Mucosa of gallbladder (tissue), 1 donor: ENCODE results near the gene CNTN2. TPM values are rescaled to one million over a fixed set of nuclear protein-coding genes. Genes with fewer than 3 reads are reported as not detected.

Experiments used
- DNase-seq: peaks from one replicate; pipeline ENCODE4 v3.0.0-alpha.2; 2020; ENCODE audit warnings: low spot score
- total RNA-seq: library from RNA; stranded (reverse); gene quantifications from one replicate; pipeline ENCODE4 v1.2.1, GENCODE V29; 2021
- donor health status: DM: no; HTN: no; CAD: no.

Gene CNTN2
- total RNA-seq, 1 donor from 2014 or later = 0.78 TPM

GRCh38 chr1:205054013-205054412 is 11.0 kb downstream of the CNTN2 start:
- no peak for DNase-seq

- DNase-seq = no peak
These were observed 13.2 kb downstream of the CNTN2 start for GRCh38 chr1:205056188-205056611.

GRCh38 chr1:205056956-205057568 is 14.1 kb downstream of the CNTN2 start:
- no peak for DNase-seq

- DNase-seq = no peak
These were observed 15.0 kb downstream of the CNTN2 start for GRCh38 chr1:205057808-205058575.

- no peak for DNase-seq
These were observed 15.8 kb downstream of the CNTN2 start for GRCh38 chr1:205058853-205059252.

GRCh38 chr1:205059660-205060059 is 16.6 kb downstream of the CNTN2 start:
- DNase-seq = no peak

- DNase-seq = no peak
These were observed 17.7 kb downstream of the CNTN2 start for GRCh38 chr1:205060746-205061145.

GRCh38 chr1:205061227-205061626 is 18.2 kb downstream of the CNTN2 start:
- no peak for DNase-seq

- DNase-seq = peak; percentile 74
These were observed 18.7 kb downstream of the CNTN2 start for GRCh38 chr1:205061665-205062069.

- DNase-seq = no peak
These were observed 19.3 kb downstream of the CNTN2 start for GRCh38 chr1:205062319-205062718.

GRCh38 chr1:205062895-205063294 is 19.9 kb downstream of the CNTN2 start:
- DNase-seq = no peak

- no peak for DNase-seq
These were observed 21.3 kb downstream of the CNTN2 start for GRCh38 chr1:205064301-205064700.

- DNase-seq = no peak
These were observed 21.8 kb downstream of the CNTN2 start for GRCh38 chr1:205064741-205065316.

- no peak for DNase-seq
These were observed 22.7 kb downstream of the CNTN2 start for GRCh38 chr1:205065666-205066065.

GRCh38 chr1:205066141-205066818 is 23.3 kb downstream of the CNTN2 start:
- no peak for DNase-seq

- DNase-seq = no peak
These were observed 24.0 kb downstream of the CNTN2 start for GRCh38 chr1:205067031-205067430.

- no peak for DNase-seq
These were observed 25.0 kb downstream of the CNTN2 start for GRCh38 chr1:205068001-205068400.

GRCh38 chr1:205068457-205069040 is 25.5 kb downstream of the CNTN2 start:
- DNase-seq = no peak

GRCh38 chr1:205069371-205070125 is 26.5 kb downstream of the CNTN2 start:
- DNase-seq = no peak

GRCh38 chr1:205071028-205071409 is 28.0 kb downstream of the CNTN2 start:
- no peak for DNase-seq

GRCh38 chr1:205071801-205072200 is 28.8 kb downstream of the CNTN2 start:
- no peak for DNase-seq
